Large intestine (tissue), 3 donors: ENCODE results near the gene CIP2A. TPM values are rescaled to one million over a fixed set of nuclear protein-coding genes. Genes with fewer than 3 reads are reported as not detected.

Source experiments
- DNase-seq, 2 donors: peaks; one replicate each; pipeline versions ENCODE4 v3.0.0 to v3.0.0-alpha.2; 2013
- H3K27ac ChIP-seq: one replicate; pipeline ENCODE4 v1.5.1; 2013; ENCODE audit warnings: low read length
- H3K27me3 ChIP-seq: 2 replicates; pipeline ENCODE4 v1.6.1; 2013; ENCODE audit warnings: low read length; ENCODE audit not compliant: control insufficient read depth, insufficient read depth
- H3K36me3 ChIP-seq: 2 replicates; pipeline ENCODE4 v1.6.1; 2013; ENCODE audit warnings: low read length; ENCODE audit not compliant: control insufficient read depth, insufficient read depth
- H3K4me1 ChIP-seq: one replicate; pipeline ENCODE4 v1.6.1; 2013; ENCODE audit warnings: low read length; ENCODE audit not compliant: control insufficient read depth, insufficient read depth
- H3K4me3 ChIP-seq: one replicate; pipeline ENCODE4 v1.5.1; 2013; ENCODE audit warnings: low read length
- H3K9me3 ChIP-seq: one replicate; pipeline ENCODE4 v1.6.1; 2013; ENCODE audit warnings: mild to moderate bottlenecking, low read depth, low read length, moderate library complexity; ENCODE audit not compliant: control insufficient read depth
- WGBS: methylation state at CpG from one replicate; pipeline ENCODE4 v1.1.5; 2013; ENCODE audit warnings: low lambda C conversion rate; ENCODE audit not compliant: insufficient coverage; 5-methylcytosine and 5-hydroxymethylcytosine counted together
- polyA plus RNA-seq: library from polyadenylated mRNA; unstranded; fragments of 120-200 nt; gene quantifications from one replicate; pipeline ENCODE4 v1.2.1, GENCODE V29; 2013

CIP2A gene
- polyA plus RNA-seq, 1 donor, result 9.3 TPM

GRCh38 chr3:108566599-108566998, 22.6 kb downstream of the CIP2A start:
- WGBS, result no CpG with 5 or more reads among the region's 1 CpG
- no peak for DNase-seq
- Histone ChIP-seq H3K27ac (no peak overlapping the region), H3K9me3 (no peaks in the 10 kb centered on the region), H3K4me1 (no peaks in the 10 kb centered on the region), H3K27me3 (no peaks in the 10 kb centered on the region), H3K4me3 (no peak overlapping the region), H3K36me3 (peaks cover 2% of the 10 kb centered on the region)

GRCh38 chr3:108565506-108565905, 23.7 kb downstream of the CIP2A start:
- Histone ChIP-seq H3K9me3 (no peaks in the 10 kb centered on the region), H3K36me3 (peaks cover 4% of the 10 kb centered on the region), H3K27ac (no peak overlapping the region), H3K27me3 (no peaks in the 10 kb centered on the region), H3K4me1 (no peaks in the 10 kb centered on the region), H3K4me3 (no peak overlapping the region)
- WGBS, result no CpG with 5 or more reads among the region's 3 CpGs
- no peak for DNase-seq

- H3K27me3 ChIP-seq, result no peaks in the 10 kb centered on the region
- no peaks in the 10 kb centered on the region for H3K9me3 ChIP-seq
- DNase-seq, result no peak
- H3K4me3 ChIP-seq, result no peak overlapping the region
- no peak overlapping the region for H3K27ac ChIP-seq
- H3K36me3 ChIP-seq, result peaks cover 4% of the 10 kb centered on the region
- no peaks in the 10 kb centered on the region for H3K4me1 ChIP-seq
Observed at GRCh38 chr3:108564564-108564963, 24.7 kb downstream of the CIP2A start.

- no peak for DNase-seq
- Histone ChIP-seq H3K4me3 (no peak overlapping the region), H3K4me1 (no peaks in the 10 kb centered on the region), H3K27ac (no peak overlapping the region), H3K36me3 (peaks cover 7% of the 10 kb centered on the region), H3K9me3 (no peaks in the 10 kb centered on the region), H3K27me3 (no peaks in the 10 kb centered on the region)
- 100% methylated on average over 1 of the region's 2 CpGs for WGBS
Observed at GRCh38 chr3:108562565-108562964, 26.7 kb downstream of the CIP2A start.

GRCh38 chr3:108555966-108556581, 33.2 kb downstream of the CIP2A start:
- Histone ChIP-seq H3K9me3 (no peaks in the 10 kb centered on the region), H3K27me3 (no peaks in the 10 kb centered on the region), H3K4me3 (no peak overlapping the region), H3K36me3 (peaks cover 3% of the 10 kb centered on the region), H3K4me1 (no peaks in the 10 kb centered on the region), H3K27ac (no peak overlapping the region)
- DNase-seq, result no peak
- 40% methylated on average over 1 of the region's 2 CpGs for WGBS

- peak in 1 of 2 donors; percentile 35 for DNase-seq
- Histone ChIP-seq H3K36me3 (peaks cover 3% of the 10 kb centered on the region), H3K27me3 (no peaks in the 10 kb centered on the region), H3K27ac (peak overlapping the region; percentile 20), H3K4me3 (no peak overlapping the region), H3K9me3 (no peaks in the 10 kb centered on the region), H3K4me1 (no peaks in the 10 kb centered on the region)
- no CpG with 5 or more reads among the region's 3 CpGs for WGBS
Observed at GRCh38 chr3:108554913-108555571, 34.2 kb downstream of the CIP2A start.

GRCh38 chr3:108554229-108554628, 35.0 kb downstream of the CIP2A start:
- H3K9me3 ChIP-seq, result no peaks in the 10 kb centered on the region
- H3K27me3 ChIP-seq, result no peaks in the 10 kb centered on the region
- peaks cover 3% of the 10 kb centered on the region for H3K36me3 ChIP-seq
- no peak overlapping the region for H3K4me3 ChIP-seq
- no peak for DNase-seq
- H3K27ac ChIP-seq, result no peak overlapping the region
- H3K4me1 ChIP-seq, result no peaks in the 10 kb centered on the region

- no peaks in the 10 kb centered on the region for H3K4me1 ChIP-seq
- 63% methylated on average over 3 of the region's 4 CpGs for WGBS
- no peaks in the 10 kb centered on the region for H3K27me3 ChIP-seq
- no peak overlapping the region for H3K4me3 ChIP-seq
- no peak overlapping the region for H3K27ac ChIP-seq
- no peaks in the 10 kb centered on the region for H3K36me3 ChIP-seq
- no peaks in the 10 kb centered on the region for H3K9me3 ChIP-seq
- peak; percentile 14 to 31 for DNase-seq
Observed at GRCh38 chr3:108552267-108553159, 36.7 kb downstream of the CIP2A start.

- Histone ChIP-seq H3K36me3 (no peaks in the 10 kb centered on the region), H3K27ac (no peak overlapping the region), H3K27me3 (no peaks in the 10 kb centered on the region), H3K9me3 (no peaks in the 10 kb centered on the region), H3K4me3 (no peak overlapping the region), H3K4me1 (no peaks in the 10 kb centered on the region)
- no CpG with 5 or more reads among the region's 2 CpGs for WGBS
- DNase-seq, result no peak
Observed at GRCh38 chr3:108548886-108549285, 40.4 kb downstream of the CIP2A start.

- peaks cover 4% of the 10 kb centered on the region for H3K36me3 ChIP-seq
- DNase-seq, result no peak
- H3K9me3 ChIP-seq, result no peaks in the 10 kb centered on the region
- H3K4me3 ChIP-seq, result no peak overlapping the region
- no peaks in the 10 kb centered on the region for H3K4me1 ChIP-seq
- WGBS, result no CpG with 5 or more reads among the region's 1 CpG
- no peaks in the 10 kb centered on the region for H3K27me3 ChIP-seq
- H3K27ac ChIP-seq, result no peak overlapping the region
Observed at GRCh38 chr3:108548304-108548703, 40.9 kb downstream of the CIP2A start.
